Neural cell (in vitro differentiated cells): ENCODE results near the gene FAM193A. TPM values are rescaled to one million over a fixed set of nuclear protein-coding genes. Genes with fewer than 3 reads are reported as not detected.

ENCODE experiments used
- H2AFZ ChIP-seq: fragments of 200-600, 300-800 bp; sonication (generic), shearing (Covaris generic); 2 replicates; pipeline ENCODE4 v1.6.0; 2014; ENCODE audit warnings: low read depth, mild to moderate bottlenecking, antibody characterized with exemption, low read length, moderate library complexity
- H3F3A ChIP-seq: fragments of 200-600 bp; shearing (Covaris generic); 2 replicates; pipeline ENCODE4 v1.6.1; 2016; ENCODE audit warnings: mild to moderate bottlenecking, moderate library complexity, mixed read lengths, antibody characterized with exemption, low read length; ENCODE audit not compliant: insufficient read depth, poor library complexity, severe bottlenecking
- H3K27ac ChIP-seq: fragments of 200-600, 300-800 bp; sonication (generic), shearing (Covaris generic); 2 replicates; pipeline ENCODE4 v1.5.1; 2014; ENCODE audit warnings: mild to moderate bottlenecking, low read length, moderate library complexity
- H3K27me3 ChIP-seq: fragments of 300-800, 200-600 bp; sonication (generic), shearing (Covaris generic); 2 replicates; pipeline ENCODE4 v1.6.0; 2014; ENCODE audit warnings: mild to moderate bottlenecking, low read depth, low read length, moderate library complexity; ENCODE audit not compliant: insufficient read depth
- H3K36me3 ChIP-seq: fragments of 300-800, 200-600 bp; sonication (generic), shearing (Covaris generic); 2 replicates; pipeline ENCODE4 v1.5.1; 2014; ENCODE audit warnings: mild to moderate bottlenecking, antibody characterized with exemption, low read length, moderate library complexity; ENCODE audit not compliant: insufficient read depth
- H3K4me2 ChIP-seq: fragments of 300-800, 200-600 bp; sonication (generic), shearing (Covaris generic); 2 replicates; pipeline ENCODE4 v1.6.0; 2014; ENCODE audit warnings: mild to moderate bottlenecking, low read length
- H3K4me3 ChIP-seq: fragments of 300-800, 200-600 bp; sonication (generic), shearing (Covaris generic); 2 replicates; pipeline ENCODE4 v1.5.1; 2014; ENCODE audit warnings: mild to moderate bottlenecking, low read length, moderate library complexity
- H3K79me2 ChIP-seq: fragments of 200-600 bp; shearing (Covaris generic); replicated peaks from 2 replicates; pipeline ENCODE4 v1.6.0; 2014; ENCODE audit warnings: mild to moderate bottlenecking, low read length, moderate library complexity; ENCODE audit not compliant: insufficient read depth
- H3K9ac ChIP-seq: fragments of 300-800, 200-600 bp; sonication (generic), shearing (Covaris generic); 2 replicates; pipeline ENCODE4 v1.6.1; 2016; ENCODE audit warnings: mild to moderate bottlenecking, low read length, mixed read lengths
- H3K9me2 ChIP-seq: fragments of 200-600 bp; shearing (Covaris generic); 2 replicates; pipeline ENCODE4 v1.6.1; 2016; ENCODE audit warnings: mild to moderate bottlenecking, low read length, mixed read lengths; ENCODE audit not compliant: insufficient read depth
- H3K9me3 ChIP-seq: fragments of 200-600, 300-800 bp; sonication (generic), shearing (Covaris generic); 2 replicates; pipeline ENCODE4 v1.6.1; 2016; ENCODE audit warnings: mild to moderate bottlenecking, mixed run types, low read length, moderate library complexity, mixed read lengths
- H4K20me1 ChIP-seq: fragments of 200-600 bp; shearing (Covaris generic); 2 replicates; pipeline ENCODE4 v1.6.1; 2016; ENCODE audit warnings: mild to moderate bottlenecking, mixed run types; ENCODE audit not compliant: insufficient read depth
- EP300 ChIP-seq: fragments of 450-650 bp; conservative IDR thresholded peaks from 2 replicates; pipeline ENCODE4 v1.6.1; 2014; ENCODE audit warnings: antibody characterized with exemption, mild to moderate bottlenecking, moderate library complexity; ENCODE audit not compliant: poor library complexity, severe bottlenecking
- EZH2 ChIP-seq: fragments of 200-600, 300-800 bp; shearing (Covaris generic), sonication (generic); IDR thresholded peaks from 2 replicates; pipeline ENCODE4 v1.6.1; 2014; ENCODE audit warnings: antibody characterized with exemption, low read length, borderline replicate concordance, mild to moderate bottlenecking; ENCODE audit not compliant: insufficient read depth, poor library complexity, severe bottlenecking
- MXI1 ChIP-seq: fragments of 450-650 bp; conservative IDR thresholded peaks from 2 replicates; pipeline ENCODE4 v1.6.1; 2014; ENCODE audit warnings: antibody characterized with exemption, mild to moderate bottlenecking; ENCODE audit not compliant: poor library complexity, severe bottlenecking
- POLR2AphosphoS5 ChIP-seq: IDR thresholded peaks from 2 replicates; pipeline ENCODE4 v1.6.1; 2012
- RAD21 ChIP-seq: fragments of 450-650 bp; conservative IDR thresholded peaks from 2 replicates; pipeline ENCODE4 v1.6.1; 2014; ENCODE audit warnings: antibody characterized with exemption, mild to moderate bottlenecking, moderate library complexity
- SMC3 ChIP-seq: fragments of 450-650 bp; conservative IDR thresholded peaks from 2 replicates; pipeline ENCODE4 v1.6.1; 2014; ENCODE audit warnings: antibody characterized with exemption, mild to moderate bottlenecking, moderate library complexity; ENCODE audit not compliant: poor library complexity
- TAF1 ChIP-seq: IDR thresholded peaks from 2 replicates; pipeline ENCODE4 v1.6.1; 2012; ENCODE audit warnings: low read depth
- polyA plus RNA-seq: library from polyadenylated mRNA; depleted of rRNA; stranded (reverse); fragments of >200 nt; gene quantifications from 2 replicates; pipeline ENCODE4 v1.2.3, GENCODE V29; 2014
- TF ChIP-seq, protein P1 (sequence below): IDR thresholded peaks from 2 replicates; pipeline ENCODE4 v1.6.1; 2012; ENCODE audit warnings: borderline replicate concordance
- TF ChIP-seq, protein P2 (sequence below): fragments of 450-650 bp; IDR thresholded peaks from 2 replicates; pipeline ENCODE4 v1.5.1; 2014; ENCODE audit warnings: antibody characterized with exemption, mild to moderate bottlenecking, moderate library complexity; ENCODE audit not compliant: poor library complexity, severe bottlenecking

The FAM193A gene
- polyA plus RNA-seq, 1 donor from 2014 or later = 11.6 TPM

DNA sequence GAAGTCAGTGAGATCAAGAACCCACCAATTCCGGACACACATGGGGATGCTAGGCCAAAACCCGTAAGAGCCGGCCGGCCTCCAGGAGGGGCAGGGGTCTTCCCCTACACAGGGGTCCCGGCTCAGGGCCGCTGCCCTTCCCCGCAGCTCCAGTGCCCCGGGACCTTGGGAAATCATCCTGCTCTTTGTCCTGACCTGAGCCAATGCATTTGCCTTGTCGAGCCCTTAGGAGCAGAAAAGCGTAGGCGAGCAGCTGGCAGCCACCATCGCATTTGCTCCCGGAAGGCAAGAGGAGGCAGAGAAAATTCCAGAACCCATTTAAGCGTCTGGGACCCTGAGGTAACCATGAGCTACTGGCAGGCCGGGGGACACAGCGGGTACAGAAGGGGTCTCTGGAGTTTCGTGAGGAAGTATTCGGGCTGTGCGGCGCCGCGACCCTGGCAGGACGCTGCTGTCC, 227.1 kb downstream of the FAM193A start:
- H3K9me2 ChIP-seq = no peaks in the 10 kb centered on the region
- no peaks in the 10 kb centered on the region for H4K20me1 ChIP-seq
- no peaks in the 10 kb centered on the region for H3F3A ChIP-seq
- H3K9ac ChIP-seq = no peak overlapping the region
- no peaks in the 10 kb centered on the region for H3K79me2 ChIP-seq
- no peaks in the 10 kb centered on the region for H3K9me3 ChIP-seq
- no peaks in the 10 kb centered on the region for H3K36me3 ChIP-seq
- H3K4me2 ChIP-seq = no peak overlapping the region
- H3K4me3 ChIP-seq = no peak overlapping the region
- H3K27ac ChIP-seq = no peak overlapping the region
- no peak overlapping the region for H2AFZ ChIP-seq
- no peak for TF ChIP-seq RAD21
- no peak for TF ChIP-seq MXI1
- TF ChIP-seq SMC3 = no peak
- TF ChIP-seq EZH2 = no peak
- TF ChIP-seq POLR2AphosphoS5 = no peak
- no peak for TF ChIP-seq EP300
- H3K27me3 ChIP-seq = no peaks in the 10 kb centered on the region

DNA sequence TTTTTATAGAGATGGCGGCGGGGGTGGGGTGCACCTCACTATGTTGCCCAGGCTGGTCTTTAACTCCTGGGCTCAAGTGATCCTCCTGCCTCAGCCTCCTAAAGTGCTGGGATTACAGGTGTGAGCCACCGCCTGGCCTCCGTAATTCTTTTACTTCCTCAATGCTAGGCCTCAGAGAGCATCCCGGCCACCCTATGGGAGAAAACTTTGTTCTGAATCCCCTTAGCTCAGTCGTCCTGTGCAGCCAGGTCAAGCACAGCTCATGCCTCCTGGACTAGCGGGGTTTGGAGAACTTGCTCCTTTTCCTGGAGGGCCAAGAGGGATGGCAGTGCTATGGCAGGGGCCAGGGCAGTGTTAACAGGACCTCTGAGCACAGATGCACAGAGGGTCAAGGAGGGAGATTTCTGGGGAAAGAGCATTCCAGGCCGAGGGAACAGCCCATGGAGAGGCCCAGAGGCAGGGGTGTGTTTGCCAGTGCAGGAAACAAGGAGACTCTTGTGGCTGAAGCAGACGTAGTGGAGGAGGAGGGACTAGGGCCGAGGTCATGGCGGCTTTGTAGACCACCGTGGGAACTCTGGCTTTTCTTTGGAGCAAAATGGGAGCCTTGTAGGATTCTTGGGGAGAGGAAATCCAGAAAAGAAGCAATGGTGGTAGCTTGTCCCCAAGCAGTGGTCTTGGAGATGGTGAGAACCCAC, 229.5 kb downstream of the FAM193A start:
- Histone ChIP-seq H3K9me3 (no peaks in the 10 kb centered on the region), H3K4me2 (no peak overlapping the region), H4K20me1 (no peaks in the 10 kb centered on the region), H3K9me2 (no peaks in the 10 kb centered on the region), H3K27ac (no peak overlapping the region), H3K27me3 (no peaks in the 10 kb centered on the region), H3K4me3 (no peak overlapping the region), H3K79me2 (no peaks in the 10 kb centered on the region), H3K36me3 (no peaks in the 10 kb centered on the region), H2AFZ (no peak overlapping the region), H3F3A (no peaks in the 10 kb centered on the region), H3K9ac (no peak overlapping the region)
- no peak for TF ChIP-seq TAF1
- TF ChIP-seq MXI1 = no peak
- no peak for TF ChIP-seq POLR2AphosphoS5
- TF ChIP-seq, protein P1, sequence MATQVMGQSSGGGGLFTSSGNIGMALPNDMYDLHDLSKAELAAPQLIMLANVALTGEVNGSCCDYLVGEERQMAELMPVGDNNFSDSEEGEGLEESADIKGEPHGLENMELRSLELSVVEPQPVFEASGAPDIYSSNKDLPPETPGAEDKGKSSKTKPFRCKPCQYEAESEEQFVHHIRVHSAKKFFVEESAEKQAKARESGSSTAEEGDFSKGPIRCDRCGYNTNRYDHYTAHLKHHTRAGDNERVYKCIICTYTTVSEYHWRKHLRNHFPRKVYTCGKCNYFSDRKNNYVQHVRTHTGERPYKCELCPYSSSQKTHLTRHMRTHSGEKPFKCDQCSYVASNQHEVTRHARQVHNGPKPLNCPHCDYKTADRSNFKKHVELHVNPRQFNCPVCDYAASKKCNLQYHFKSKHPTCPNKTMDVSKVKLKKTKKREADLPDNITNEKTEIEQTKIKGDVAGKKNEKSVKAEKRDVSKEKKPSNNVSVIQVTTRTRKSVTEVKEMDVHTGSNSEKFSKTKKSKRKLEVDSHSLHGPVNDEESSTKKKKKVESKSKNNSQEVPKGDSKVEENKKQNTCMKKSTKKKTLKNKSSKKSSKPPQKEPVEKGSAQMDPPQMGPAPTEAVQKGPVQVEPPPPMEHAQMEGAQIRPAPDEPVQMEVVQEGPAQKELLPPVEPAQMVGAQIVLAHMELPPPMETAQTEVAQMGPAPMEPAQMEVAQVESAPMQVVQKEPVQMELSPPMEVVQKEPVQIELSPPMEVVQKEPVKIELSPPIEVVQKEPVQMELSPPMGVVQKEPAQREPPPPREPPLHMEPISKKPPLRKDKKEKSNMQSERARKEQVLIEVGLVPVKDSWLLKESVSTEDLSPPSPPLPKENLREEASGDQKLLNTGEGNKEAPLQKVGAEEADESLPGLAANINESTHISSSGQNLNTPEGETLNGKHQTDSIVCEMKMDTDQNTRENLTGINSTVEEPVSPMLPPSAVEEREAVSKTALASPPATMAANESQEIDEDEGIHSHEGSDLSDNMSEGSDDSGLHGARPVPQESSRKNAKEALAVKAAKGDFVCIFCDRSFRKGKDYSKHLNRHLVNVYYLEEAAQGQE = no peak
- TF ChIP-seq SMC3 = no peak
- TF ChIP-seq, protein P2, sequence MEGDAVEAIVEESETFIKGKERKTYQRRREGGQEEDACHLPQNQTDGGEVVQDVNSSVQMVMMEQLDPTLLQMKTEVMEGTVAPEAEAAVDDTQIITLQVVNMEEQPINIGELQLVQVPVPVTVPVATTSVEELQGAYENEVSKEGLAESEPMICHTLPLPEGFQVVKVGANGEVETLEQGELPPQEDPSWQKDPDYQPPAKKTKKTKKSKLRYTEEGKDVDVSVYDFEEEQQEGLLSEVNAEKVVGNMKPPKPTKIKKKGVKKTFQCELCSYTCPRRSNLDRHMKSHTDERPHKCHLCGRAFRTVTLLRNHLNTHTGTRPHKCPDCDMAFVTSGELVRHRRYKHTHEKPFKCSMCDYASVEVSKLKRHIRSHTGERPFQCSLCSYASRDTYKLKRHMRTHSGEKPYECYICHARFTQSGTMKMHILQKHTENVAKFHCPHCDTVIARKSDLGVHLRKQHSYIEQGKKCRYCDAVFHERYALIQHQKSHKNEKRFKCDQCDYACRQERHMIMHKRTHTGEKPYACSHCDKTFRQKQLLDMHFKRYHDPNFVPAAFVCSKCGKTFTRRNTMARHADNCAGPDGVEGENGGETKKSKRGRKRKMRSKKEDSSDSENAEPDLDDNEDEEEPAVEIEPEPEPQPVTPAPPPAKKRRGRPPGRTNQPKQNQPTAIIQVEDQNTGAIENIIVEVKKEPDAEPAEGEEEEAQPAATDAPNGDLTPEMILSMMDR = no peak
- no peak for TF ChIP-seq EZH2
- no peak for TF ChIP-seq EP300
